ENCODE measurements around the gene RFPL2.

Gene RFPL2

GRCh38 chr22:32203181-32204039 is 1.5 kb downstream of the RFPL2 start:
- Histone ChIP-seq H3K4me1 (ENCODE audit: control insufficient read depth in 1 of 2, insufficient read depth in 2 of 2, low read length in 2 of 2) (peaks cover 5 to 10% of the 10 kb centered on the region in 2 experiments), H4K12ac (ENCODE audit: low read depth, low read length) (no peak overlapping the region), H3K9ac (ENCODE audit: low read length) (no peak overlapping the region), H3K14ac (ENCODE audit: low read length) (no peak overlapping the region), H3K4ac (ENCODE audit: low read depth, low read length) (no peak overlapping the region), H2BK5ac (ENCODE audit: low read depth, low read length, poor library complexity) (no peak overlapping the region), H4K91ac (ENCODE audit: low read depth, low read length) (no peak overlapping the region), H4K8ac (ENCODE audit: low read depth, low read length) (no peak overlapping the region), H3K79me2 (ENCODE audit: control insufficient read depth, insufficient read depth, low read length, poor library complexity) (no peaks in the 10 kb centered on the region), H2BK120ac (ENCODE audit: insufficient read depth, low read length, poor library complexity) (no peak overlapping the region), H3K36me3 (ENCODE audit: control insufficient read depth in 1 of 2, insufficient read depth in 2 of 2, low read length in 2 of 2) (no peaks in the 10 kb centered on the region), H3K27ac (ENCODE audit: low read depth, low read length) (no peak overlapping the region), H2AFZ (ENCODE audit: insufficient read depth, low read length, poor library complexity) (no peak overlapping the region), H3K4me2 (ENCODE audit: low read length) (no peak overlapping the region), H3K9me3 (ENCODE audit: insufficient read depth, low read depth, low read length) (peaks cover 1% of the 10 kb centered on the region), H3K4me3 (ENCODE audit: low read depth, low read length) (no peak overlapping the region), H2AK5ac (ENCODE audit: low read length) (no peak overlapping the region), H3K23ac (ENCODE audit: low read length) (no peak overlapping the region), H3K27me3 (ENCODE audit: insufficient read depth, low read length) (peaks cover 12% of the 10 kb centered on the region), H2BK12ac (ENCODE audit: low read length) (no peak overlapping the region), H3K18ac (ENCODE audit: low read length) (no peak overlapping the region), H3K79me1 (ENCODE audit: low read length) (no peaks in the 10 kb centered on the region)
- no CpG with 5 or more reads among the region's 53 CpGs for WGBS (ENCODE audit: extremely low coverage, insufficient coverage, insufficient read length)
- no peak for DNase-seq

GRCh38 chr22:32202539-32203180 is 2.2 kb downstream of the RFPL2 start:
- no CpG with 5 or more reads among the region's 29 CpGs for whole genome bisulfite sequencing (ENCODE audit: extremely low coverage, insufficient coverage, insufficient read length)

GRCh38 chr22:32202161-32202538 is 2.7 kb downstream of the RFPL2 start:
- no peaks in the 10 kb centered on the region for H3K79me1 ChIP-seq (ENCODE audit: low read length)
- no peak overlapping the region for H2BK120ac ChIP-seq (ENCODE audit: insufficient read depth, low read length, poor library complexity)
- no peak overlapping the region for H3K27ac ChIP-seq (ENCODE audit: low read depth, low read length)
- no peak overlapping the region for H4K12ac ChIP-seq (ENCODE audit: low read depth, low read length)
- DNase-seq, result no peak
- peaks cover 5 to 10% of the 10 kb centered on the region in 2 experiments for H3K4me1 ChIP-seq (ENCODE audit: control insufficient read depth in 1 of 2, insufficient read depth in 2 of 2, low read length in 2 of 2)
- no peak overlapping the region for H2BK12ac ChIP-seq (ENCODE audit: low read length)
- H4K91ac ChIP-seq (ENCODE audit: low read depth, low read length), result no peak overlapping the region
- H3K23ac ChIP-seq (ENCODE audit: low read length), result no peak overlapping the region
- H3K27me3 ChIP-seq (ENCODE audit: insufficient read depth, low read length), result peaks cover 12% of the 10 kb centered on the region
- H3K79me2 ChIP-seq (ENCODE audit: control insufficient read depth, insufficient read depth, low read length, poor library complexity), result no peaks in the 10 kb centered on the region
- H3K4me3 ChIP-seq (ENCODE audit: low read depth, low read length), result no peak overlapping the region
- H3K4ac ChIP-seq (ENCODE audit: low read depth, low read length), result no peak overlapping the region
- no peak overlapping the region for H4K8ac ChIP-seq (ENCODE audit: low read depth, low read length)
- H3K36me3 ChIP-seq (ENCODE audit: control insufficient read depth in 1 of 2, insufficient read depth in 2 of 2, low read length in 2 of 2), result no peaks in the 10 kb centered on the region
- peaks cover 1% of the 10 kb centered on the region for H3K9me3 ChIP-seq (ENCODE audit: insufficient read depth, low read depth, low read length)
- H2AFZ ChIP-seq (ENCODE audit: insufficient read depth, low read length, poor library complexity), result no peak overlapping the region
- no peak overlapping the region for H3K9ac ChIP-seq (ENCODE audit: low read length)
- H3K4me2 ChIP-seq (ENCODE audit: low read length), result no peak overlapping the region
- no peak overlapping the region for H3K18ac ChIP-seq (ENCODE audit: low read length)
- no CpG with 5 or more reads among the region's 4 CpGs for WGBS (ENCODE audit: extremely low coverage, insufficient coverage, insufficient read length)
- no peak overlapping the region for H2AK5ac ChIP-seq (ENCODE audit: low read length)
- no peak overlapping the region for H3K14ac ChIP-seq (ENCODE audit: low read length)
- no peak overlapping the region for H2BK5ac ChIP-seq (ENCODE audit: low read depth, low read length, poor library complexity)

More at GRCh38 chr22:32202539-32203180, 2.2 kb downstream of the RFPL2 start:
- Histone ChIP-seq H3K4me2 (ENCODE audit: low read length) (no peak overlapping the region), H3K4me3 (ENCODE audit: low read depth, low read length) (no peak overlapping the region), H2BK5ac (ENCODE audit: low read depth, low read length, poor library complexity) (no peak overlapping the region), H3K14ac (ENCODE audit: low read length) (no peak overlapping the region), H2AK5ac (ENCODE audit: low read length) (no peak overlapping the region), H3K79me1 (ENCODE audit: low read length) (no peaks in the 10 kb centered on the region), H2AFZ (ENCODE audit: insufficient read depth, low read length, poor library complexity) (no peak overlapping the region), H3K9ac (ENCODE audit: low read length) (no peak overlapping the region), H3K36me3 (ENCODE audit: control insufficient read depth in 1 of 2, insufficient read depth in 2 of 2, low read length in 2 of 2) (no peaks in the 10 kb centered on the region), H4K91ac (ENCODE audit: low read depth, low read length) (no peak overlapping the region), H4K12ac (ENCODE audit: low read depth, low read length) (no peak overlapping the region), H3K23ac (ENCODE audit: low read length) (no peak overlapping the region), H2BK12ac (ENCODE audit: low read length) (no peak overlapping the region), H4K8ac (ENCODE audit: low read depth, low read length) (no peak overlapping the region), H3K79me2 (ENCODE audit: control insufficient read depth, insufficient read depth, low read length, poor library complexity) (no peaks in the 10 kb centered on the region), H3K27me3 (ENCODE audit: insufficient read depth, low read length) (peaks cover 12% of the 10 kb centered on the region), H3K27ac (ENCODE audit: low read depth, low read length) (no peak overlapping the region), H3K18ac (ENCODE audit: low read length) (no peak overlapping the region), H2BK120ac (ENCODE audit: insufficient read depth, low read length, poor library complexity) (no peak overlapping the region), H3K4ac (ENCODE audit: low read depth, low read length) (no peak overlapping the region), H3K4me1 (ENCODE audit: control insufficient read depth in 1 of 2, insufficient read depth in 2 of 2, low read length in 2 of 2) (peaks cover 5 to 10% of the 10 kb centered on the region in 2 experiments), H3K9me3 (ENCODE audit: insufficient read depth, low read depth, low read length) (peaks cover 1% of the 10 kb centered on the region)
- peak; percentile 41 to 56 for DNase-seq

- Histone ChIP-seq H3K79me2 (ENCODE audit: control insufficient read depth, insufficient read depth, low read length, poor library complexity) (no peaks in the 10 kb centered on the region), H3K27me3 (ENCODE audit: insufficient read depth, low read length) (peaks cover 12% of the 10 kb centered on the region), H3K4me1 (ENCODE audit: control insufficient read depth in 1 of 2, insufficient read depth in 2 of 2, low read length in 2 of 2) (peaks cover 5 to 10% of the 10 kb centered on the region in 2 experiments), H3K9ac (ENCODE audit: low read length) (no peak overlapping the region), H3K14ac (ENCODE audit: low read length) (no peak overlapping the region), H3K79me1 (ENCODE audit: low read length) (no peaks in the 10 kb centered on the region), H3K36me3 (ENCODE audit: control insufficient read depth in 1 of 2, insufficient read depth in 2 of 2, low read length in 2 of 2) (no peaks in the 10 kb centered on the region), H2AFZ (ENCODE audit: insufficient read depth, low read length, poor library complexity) (no peak overlapping the region), H2BK5ac (ENCODE audit: low read depth, low read length, poor library complexity) (no peak overlapping the region), H3K4ac (ENCODE audit: low read depth, low read length) (no peak overlapping the region), H3K4me3 (ENCODE audit: low read depth, low read length) (no peak overlapping the region), H2BK12ac (ENCODE audit: low read length) (no peak overlapping the region), H3K23ac (ENCODE audit: low read length) (no peak overlapping the region), H2BK120ac (ENCODE audit: insufficient read depth, low read length, poor library complexity) (no peak overlapping the region), H4K8ac (ENCODE audit: low read depth, low read length) (no peak overlapping the region), H4K12ac (ENCODE audit: low read depth, low read length) (no peak overlapping the region), H3K4me2 (ENCODE audit: low read length) (no peak overlapping the region), H3K9me3 (ENCODE audit: insufficient read depth, low read depth, low read length) (no peaks in the 10 kb centered on the region), H2AK5ac (ENCODE audit: low read length) (no peak overlapping the region), H3K27ac (ENCODE audit: low read depth, low read length) (no peak overlapping the region), H4K91ac (ENCODE audit: low read depth, low read length) (no peak overlapping the region), H3K18ac (ENCODE audit: low read length) (no peak overlapping the region)
- peak in 1 of 2 donors; percentile 21 for DNase-seq
- WGBS (ENCODE audit: extremely low coverage, insufficient coverage, insufficient read length), result no CpG with 5 or more reads among the region's 10 CpGs
Observed at GRCh38 chr22:32200752-32201151, 4.1 kb downstream of the RFPL2 start.

Data from trophoblast cell (in vitro differentiated cells and primary cell).